Fibroblast of lung (primary cell): ENCODE results near the gene METRNL.

ENCODE experiments used
- EZH2 ChIP-seq: IDR thresholded peaks from 2 replicates; pipeline ENCODE4 v1.5.1; 2012; ENCODE audit warnings: low read length, control low read depth, mild to moderate bottlenecking; ENCODE audit errors: missing control alignments
- TF ChIP-seq, protein P1 (sequence below), 2 donors: IDR thresholded peaks in 1 of 2; conservative IDR thresholded peaks in 1 of 2; 1 replicate in 1 of 2; 2 replicates in 1 of 2; pipeline ENCODE4 v1.5.1; 2011 to 2012; ENCODE audit warnings: low read length in 2 of 2, control low read depth in 1 of 2, inconsistent platforms in 1 of 2, low read depth in 1 of 2, mild to moderate bottlenecking in 1 of 2

DNA sequence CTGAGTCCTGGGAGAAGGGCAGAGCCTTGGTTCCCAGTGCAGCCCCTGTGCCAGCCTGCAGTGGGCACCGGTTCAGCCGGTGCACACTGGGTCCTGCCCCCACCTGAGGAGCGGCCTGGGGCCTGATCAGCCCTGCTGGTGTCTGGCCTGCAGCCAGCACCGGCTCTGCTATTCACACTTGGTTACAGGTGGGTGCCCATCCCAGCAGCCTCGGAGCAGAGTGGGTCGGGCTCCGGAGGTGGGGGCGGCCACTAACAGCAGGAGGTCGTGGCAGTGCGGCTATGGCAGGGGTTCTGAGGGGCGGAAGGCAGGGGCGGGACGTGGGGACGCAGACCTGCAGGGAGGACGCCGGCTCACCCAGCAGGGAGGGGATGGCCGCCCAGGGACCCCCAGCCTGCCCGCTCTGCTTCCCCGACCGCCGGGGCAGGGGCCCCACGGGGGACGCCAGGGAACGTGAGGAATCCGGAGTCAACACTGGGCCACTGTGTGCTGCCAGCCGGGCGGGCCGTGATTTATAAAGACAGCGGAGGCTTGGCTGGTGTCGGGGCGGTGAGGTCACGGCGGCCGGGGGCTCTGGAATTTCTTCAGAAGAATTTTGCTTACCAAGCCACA is 20.3 kb downstream of the METRNL start:
- TF ChIP-seq, protein P1, sequence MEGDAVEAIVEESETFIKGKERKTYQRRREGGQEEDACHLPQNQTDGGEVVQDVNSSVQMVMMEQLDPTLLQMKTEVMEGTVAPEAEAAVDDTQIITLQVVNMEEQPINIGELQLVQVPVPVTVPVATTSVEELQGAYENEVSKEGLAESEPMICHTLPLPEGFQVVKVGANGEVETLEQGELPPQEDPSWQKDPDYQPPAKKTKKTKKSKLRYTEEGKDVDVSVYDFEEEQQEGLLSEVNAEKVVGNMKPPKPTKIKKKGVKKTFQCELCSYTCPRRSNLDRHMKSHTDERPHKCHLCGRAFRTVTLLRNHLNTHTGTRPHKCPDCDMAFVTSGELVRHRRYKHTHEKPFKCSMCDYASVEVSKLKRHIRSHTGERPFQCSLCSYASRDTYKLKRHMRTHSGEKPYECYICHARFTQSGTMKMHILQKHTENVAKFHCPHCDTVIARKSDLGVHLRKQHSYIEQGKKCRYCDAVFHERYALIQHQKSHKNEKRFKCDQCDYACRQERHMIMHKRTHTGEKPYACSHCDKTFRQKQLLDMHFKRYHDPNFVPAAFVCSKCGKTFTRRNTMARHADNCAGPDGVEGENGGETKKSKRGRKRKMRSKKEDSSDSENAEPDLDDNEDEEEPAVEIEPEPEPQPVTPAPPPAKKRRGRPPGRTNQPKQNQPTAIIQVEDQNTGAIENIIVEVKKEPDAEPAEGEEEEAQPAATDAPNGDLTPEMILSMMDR (conservative IDR thresholded peaks at IDR 0.05 in 1 of 2, IDR thresholded peaks at IDR 0.05 in 1 of 2; ENCODE audit: low read depth in 1 of 2, low read length in 2 of 2) = no peak
- no peak for TF ChIP-seq EZH2
